NT2/D1 (cell line): ENCODE measurements around the gene C10orf67.
A peak's percentile ranks its signal among the peaks of the same experiment; 100 is the strongest.

ENCODE experiments used
- DNase-seq: peaks from one replicate; pipeline ENCODE4 v3.0.0-alpha.2; 2011; ENCODE audit warnings: low read depth, low spot score
- H3K27me3 ChIP-seq: 2 replicates; pipeline ENCODE4 v1.6.0; 2011; ENCODE audit warnings: mild to moderate bottlenecking; ENCODE audit not compliant: insufficient read length, insufficient read depth
- H3K36me3 ChIP-seq: 2 replicates; pipeline ENCODE4 v1.6.1; 2011; ENCODE audit warnings: mild to moderate bottlenecking, low read length, mixed read lengths; ENCODE audit not compliant: insufficient read depth, insufficient read length
- H3K4me1 ChIP-seq: 2 replicates; pipeline ENCODE4 v1.5.1; 2011; ENCODE audit not compliant: insufficient read depth, insufficient read length
- H3K4me3 ChIP-seq: 2 replicates; pipeline ENCODE4 v1.5.1; 2011; ENCODE audit warnings: low read depth; ENCODE audit not compliant: insufficient read length
- H3K9ac ChIP-seq: 2 replicates; pipeline ENCODE4 v1.6.0; 2011; ENCODE audit warnings: low read depth; ENCODE audit not compliant: insufficient read length
- H3K9me3 ChIP-seq: 2 replicates; pipeline ENCODE4 v1.5.1; 2011; ENCODE audit warnings: mild to moderate bottlenecking, low read length; ENCODE audit not compliant: insufficient read depth
- SUZ12 ChIP-seq: IDR thresholded peaks from 2 replicates; pipeline ENCODE4 v1.6.1; 2011; ENCODE audit not compliant: insufficient read length, insufficient read depth; ENCODE audit errors: extremely low read depth
- YY1 ChIP-seq: IDR thresholded peaks from 2 replicates; pipeline ENCODE4 v1.6.1; 2011; ENCODE audit not compliant: insufficient read length, insufficient read depth
- ZNF274 ChIP-seq: IDR thresholded peaks from 2 replicates; pipeline ENCODE4 v1.6.1; 2011; ENCODE audit warnings: mild to moderate bottlenecking, low read depth, low read length

C10orf67 gene

GRCh38 chr10:23200586-23200985 is 144.0 kb downstream of the C10orf67 start:
- TF ChIP-seq SUZ12 (no peak), ZNF274 (no peak), YY1 (no peak)
- DNase-seq, result no peak
- Histone ChIP-seq H3K9ac (no peak overlapping the region), H3K27me3 (peaks cover 69% of the 10 kb centered on the region), H3K9me3 (no peaks in the 10 kb centered on the region), H3K36me3 (no peaks in the 10 kb centered on the region), H3K4me3 (no peak overlapping the region), H3K4me1 (no peaks in the 10 kb centered on the region)

GRCh38 chr10:23199768-23200511 is 144.7 kb downstream of the C10orf67 start:
- TF ChIP-seq ZNF274 (no peak), YY1 (no peak), SUZ12 (no peak)

GRCh38 chr10:23198940-23199767 is 145.4 kb downstream of the C10orf67 start:
- Histone ChIP-seq H3K27me3 (peaks cover 84% of the 10 kb centered on the region), H3K9me3 (no peaks in the 10 kb centered on the region)

More at GRCh38 chr10:23199768-23200511, 144.7 kb downstream of the C10orf67 start:
- no peak for DNase-seq
- H3K9ac ChIP-seq, result peak overlapping the region; percentile 85
- no peaks in the 10 kb centered on the region for H3K36me3 ChIP-seq
- peak overlapping the region; percentile 65 for H3K4me3 ChIP-seq
- peaks cover 76% of the 10 kb centered on the region for H3K27me3 ChIP-seq
- no peaks in the 10 kb centered on the region for H3K4me1 ChIP-seq
- no peaks in the 10 kb centered on the region for H3K9me3 ChIP-seq

GRCh38 chr10:23198610-23198939 is 146.0 kb downstream of the C10orf67 start:
- no peak for DNase-seq
- Histone ChIP-seq H3K4me1 (no peaks in the 10 kb centered on the region), H3K36me3 (no peaks in the 10 kb centered on the region), H3K4me3 (peak overlapping the region; percentile 65), H3K27me3 (peaks cover 86% of the 10 kb centered on the region), H3K9ac (peak overlapping the region; percentile 85), H3K9me3 (no peaks in the 10 kb centered on the region)
- TF ChIP-seq YY1, result no peak
- TF ChIP-seq SUZ12, result no peak
- TF ChIP-seq ZNF274, result no peak

More at GRCh38 chr10:23198940-23199767, 145.4 kb downstream of the C10orf67 start:
- no peaks in the 10 kb centered on the region for H3K4me1 ChIP-seq
- no peaks in the 10 kb centered on the region for H3K36me3 ChIP-seq
- peak overlapping the region; percentile 85 for H3K9ac ChIP-seq
- peak overlapping the region; percentile 65 for H3K4me3 ChIP-seq
- no peak for DNase-seq
- TF ChIP-seq ZNF274, result no peak

- no peak for DNase-seq
- Histone ChIP-seq H3K9ac (no peak overlapping the region), H3K36me3 (no peaks in the 10 kb centered on the region), H3K4me1 (no peaks in the 10 kb centered on the region), H3K27me3 (peaks cover 96% of the 10 kb centered on the region), H3K4me3 (no peak overlapping the region), H3K9me3 (no peaks in the 10 kb centered on the region)
- TF ChIP-seq YY1 (no peak), SUZ12 (no peak), ZNF274 (no peak)
Observed at GRCh38 chr10:23197416-23197861, 147.2 kb downstream of the C10orf67 start.

GRCh38 chr10:23196915-23197314 is 147.7 kb downstream of the C10orf67 start:
- no peaks in the 10 kb centered on the region for H3K36me3 ChIP-seq
- TF ChIP-seq SUZ12 (no peak), YY1 (no peak), ZNF274 (no peak)
- H3K9me3 ChIP-seq, result no peaks in the 10 kb centered on the region
- no peak overlapping the region for H3K4me3 ChIP-seq
- H3K4me1 ChIP-seq, result no peaks in the 10 kb centered on the region
- DNase-seq, result no peak
- no peak overlapping the region for H3K9ac ChIP-seq
- peaks cover 99% of the 10 kb centered on the region for H3K27me3 ChIP-seq
